Trophoblast cell (in vitro differentiated cells and primary cell): ENCODE measurements around the gene CELA2B.

Experiments
- DNase-seq, 2 donors: peaks; one replicate each; pipeline ENCODE4 v3.0.0-alpha.2; 2016
- H2AFZ ChIP-seq: 2 replicates; pipeline ENCODE4 v1.6.1; 2013; ENCODE audit warnings: low read length, moderate library complexity, mild to moderate bottlenecking; ENCODE audit not compliant: insufficient read depth, poor library complexity
- H2AK5ac ChIP-seq: 2 replicates; pipeline ENCODE4 v1.6.1; 2013; ENCODE audit warnings: mild to moderate bottlenecking, low read length
- H2BK120ac ChIP-seq: 2 replicates; pipeline ENCODE4 v1.6.1; 2013; ENCODE audit warnings: low read length, mild to moderate bottlenecking, moderate library complexity; ENCODE audit not compliant: insufficient read depth, poor library complexity
- H2BK12ac ChIP-seq: 2 replicates; pipeline ENCODE4 v1.6.1; 2013; ENCODE audit warnings: mild to moderate bottlenecking, low read length, moderate library complexity
- H2BK5ac ChIP-seq: 2 replicates; pipeline ENCODE4 v1.6.1; 2013; ENCODE audit warnings: low read length, low read depth, moderate library complexity, mild to moderate bottlenecking; ENCODE audit not compliant: poor library complexity
- H3K14ac ChIP-seq: 2 replicates; pipeline ENCODE4 v1.6.1; 2013; ENCODE audit warnings: mild to moderate bottlenecking, low read length
- H3K18ac ChIP-seq: 2 replicates; pipeline ENCODE4 v1.6.1; 2013; ENCODE audit warnings: mild to moderate bottlenecking, low read length
- H3K23ac ChIP-seq: 2 replicates; pipeline ENCODE4 v1.6.1; 2013; ENCODE audit warnings: low read length
- H3K27ac ChIP-seq: 2 replicates; pipeline ENCODE4 v1.5.1; 2013; ENCODE audit warnings: low read depth, mild to moderate bottlenecking, inconsistent platforms, low read length, moderate library complexity
- H3K27me3 ChIP-seq: 2 replicates; pipeline ENCODE4 v1.6.1; 2013; ENCODE audit warnings: inconsistent platforms, mild to moderate bottlenecking, low read length, moderate library complexity; ENCODE audit not compliant: insufficient read depth
- H3K36me3 ChIP-seq, 2 experiments: 1 replicate in 1 of 2; 2 replicates in 1 of 2; pipeline ENCODE4 v1.6.1; 2013; ENCODE audit warnings: low read length in 2 of 2, mild to moderate bottlenecking in 2 of 2, moderate library complexity in 1 of 2; ENCODE audit not compliant: insufficient read depth in 2 of 2, control insufficient read depth in 1 of 2
- H3K4ac ChIP-seq: 2 replicates; pipeline ENCODE4 v1.6.1; 2013; ENCODE audit warnings: low read depth, mild to moderate bottlenecking, low read length, moderate library complexity
- H3K4me1 ChIP-seq, 2 experiments: 1 replicate in 1 of 2; 2 replicates in 1 of 2; pipeline ENCODE4 v1.6.1; 2013; ENCODE audit warnings: low read length in 2 of 2, mild to moderate bottlenecking in 2 of 2, moderate library complexity in 1 of 2; ENCODE audit not compliant: insufficient read depth in 2 of 2, control insufficient read depth in 1 of 2
- H3K4me2 ChIP-seq: 2 replicates; pipeline ENCODE4 v1.6.1; 2013; ENCODE audit warnings: inconsistent platforms, mild to moderate bottlenecking, low read length, moderate library complexity
- H3K4me3 ChIP-seq: 2 replicates; pipeline ENCODE4 v1.5.1; 2013; ENCODE audit warnings: mild to moderate bottlenecking, low read depth, low read length, inconsistent platforms
- H3K79me1 ChIP-seq: one replicate; pipeline ENCODE4 v1.6.1; 2013; ENCODE audit warnings: low read length
- H3K79me2 ChIP-seq: 2 replicates; pipeline ENCODE4 v1.6.1; 2013; ENCODE audit warnings: low read length, mild to moderate bottlenecking; ENCODE audit not compliant: control insufficient read depth, insufficient read depth, poor library complexity
- H3K9ac ChIP-seq: 2 replicates; pipeline ENCODE4 v1.6.1; 2013; ENCODE audit warnings: mild to moderate bottlenecking, low read length
- H3K9me3 ChIP-seq: 2 replicates; pipeline ENCODE4 v1.6.1; 2013; ENCODE audit warnings: low read depth, mild to moderate bottlenecking, control low read depth, inconsistent platforms, low read length; ENCODE audit not compliant: insufficient read depth
- H4K12ac ChIP-seq: 2 replicates; pipeline ENCODE4 v1.6.1; 2013; ENCODE audit warnings: low read depth, mild to moderate bottlenecking, low read length, moderate library complexity
- H4K8ac ChIP-seq: 2 replicates; pipeline ENCODE4 v1.6.1; 2013; ENCODE audit warnings: low read depth, mild to moderate bottlenecking, low read length, moderate library complexity
- H4K91ac ChIP-seq: one replicate; pipeline ENCODE4 v1.6.1; 2013; ENCODE audit warnings: low read depth, mild to moderate bottlenecking, low read length, moderate library complexity
- WGBS: extraction: QIAGEN DNeasy Blood & Tissue Kit; methylation state at CpG from one replicate; pipeline ENCODE4 v1.1.7; 2013; ENCODE audit warnings: missing lambda C conversion rate; ENCODE audit not compliant: insufficient read length, insufficient coverage; ENCODE audit errors: extremely low coverage; 5-methylcytosine and 5-hydroxymethylcytosine counted together

Gene CELA2B

DNA sequence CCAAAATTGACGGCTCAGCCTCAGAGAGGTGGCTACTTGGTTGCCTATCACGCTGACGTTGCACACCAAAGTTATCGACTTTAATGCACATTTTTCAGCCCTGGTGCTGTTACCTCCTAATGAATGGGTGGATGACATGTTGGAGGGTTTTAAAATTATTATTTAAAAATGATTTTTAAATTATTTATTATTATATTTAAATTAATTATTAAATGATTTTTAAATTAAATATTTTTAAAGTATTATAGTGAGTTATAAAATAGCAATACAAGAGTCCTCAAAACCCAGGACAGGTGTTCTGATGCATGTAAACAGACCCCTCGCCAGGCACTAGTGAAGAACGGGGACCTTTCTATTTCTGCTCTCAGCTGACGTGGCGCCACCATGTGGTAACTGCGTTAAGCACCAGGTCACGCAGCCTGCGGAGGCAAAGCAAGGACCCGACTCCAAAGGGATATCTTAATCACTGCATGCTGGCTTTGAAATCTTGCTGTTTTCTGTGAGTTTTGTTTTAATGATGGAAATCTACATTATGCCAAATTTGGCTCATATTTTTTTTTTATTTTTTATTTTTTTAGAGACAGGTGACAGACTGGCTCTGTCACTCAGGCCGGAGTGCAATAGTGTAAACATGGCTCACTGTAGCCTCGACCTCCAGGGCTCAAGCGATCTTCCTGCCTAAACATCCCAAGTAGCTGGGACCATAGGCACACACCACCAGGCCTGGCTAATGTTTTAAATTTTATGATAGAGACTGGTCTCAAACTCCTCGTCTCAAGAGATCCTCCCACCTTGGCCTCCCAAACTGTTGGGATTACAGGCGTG, 25.5 kb downstream of the CELA2B start:
- H3K27me3 ChIP-seq: no peaks in the 10 kb centered on the region
- no peak overlapping the region for H2BK12ac ChIP-seq
- H3K79me1 ChIP-seq: no peaks in the 10 kb centered on the region
- no peak overlapping the region for H4K8ac ChIP-seq
- peak; percentile 65 to 81 for DNase-seq
- H3K23ac ChIP-seq: no peak overlapping the region
- no peak overlapping the region for H3K27ac ChIP-seq
- H4K12ac ChIP-seq: no peak overlapping the region
- H4K91ac ChIP-seq: no peak overlapping the region
- H3K9ac ChIP-seq: no peak overlapping the region
- H3K36me3 ChIP-seq: peaks cover 4 to 5% of the 10 kb centered on the region in 2 experiments
- H3K18ac ChIP-seq: no peak overlapping the region
- H3K9me3 ChIP-seq: no peaks in the 10 kb centered on the region
- WGBS: no CpG with 5 or more reads among the region's 17 CpGs
- H2AFZ ChIP-seq: no peak overlapping the region
- no peak overlapping the region for H2BK120ac ChIP-seq
- no peak overlapping the region for H3K14ac ChIP-seq
- no peak overlapping the region for H2BK5ac ChIP-seq
- H3K4me1 ChIP-seq: peaks cover 7 to 14% of the 10 kb centered on the region in 2 experiments
- H3K4me3 ChIP-seq: no peak overlapping the region
- no peak overlapping the region for H3K4me2 ChIP-seq
- no peaks in the 10 kb centered on the region for H3K79me2 ChIP-seq
- H2AK5ac ChIP-seq: no peak overlapping the region
- H3K4ac ChIP-seq: no peak overlapping the region

DNA sequence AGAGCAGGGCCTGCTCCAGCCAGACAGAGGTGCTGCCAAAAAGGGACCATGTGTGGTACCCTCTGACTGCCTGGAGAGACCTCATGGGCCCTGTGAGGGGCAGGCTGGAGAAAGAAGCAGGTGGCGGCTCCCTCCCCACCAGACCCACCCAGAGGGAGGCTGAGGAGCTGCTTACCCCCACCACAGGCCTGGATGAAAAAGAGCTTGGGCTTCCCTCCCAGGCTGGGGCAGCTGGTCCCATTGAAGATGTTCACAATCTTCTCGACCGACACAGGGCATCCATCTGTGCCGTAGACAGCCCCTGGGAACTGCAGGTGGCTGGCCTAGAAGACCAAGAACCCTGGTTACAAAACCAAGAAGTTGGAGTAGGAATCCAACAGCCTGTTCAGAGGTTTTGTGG, 28.5 kb downstream of the CELA2B start:
- no peak overlapping the region for H4K12ac ChIP-seq
- H3K4me1 ChIP-seq: peaks cover 7 to 16% of the 10 kb centered on the region in 2 experiments
- H3K4ac ChIP-seq: no peak overlapping the region
- no peaks in the 10 kb centered on the region for H3K79me2 ChIP-seq
- H2BK12ac ChIP-seq: no peak overlapping the region
- peaks cover 2% of the 10 kb centered on the region for H3K9me3 ChIP-seq
- H3K4me2 ChIP-seq: no peak overlapping the region
- H2BK120ac ChIP-seq: no peak overlapping the region
- peaks cover 4 to 5% of the 10 kb centered on the region in 2 experiments for H3K36me3 ChIP-seq
- no peak overlapping the region for H2BK5ac ChIP-seq
- no peak overlapping the region for H2AFZ ChIP-seq
- H3K18ac ChIP-seq: no peak overlapping the region
- H3K23ac ChIP-seq: no peak overlapping the region
- H3K27me3 ChIP-seq: no peaks in the 10 kb centered on the region
- no peak overlapping the region for H4K91ac ChIP-seq
- H2AK5ac ChIP-seq: no peak overlapping the region
- WGBS: no CpG with 5 or more reads among the region's 4 CpGs
- H3K4me3 ChIP-seq: no peak overlapping the region
- H3K9ac ChIP-seq: no peak overlapping the region
- no peak overlapping the region for H3K14ac ChIP-seq
- no peak overlapping the region for H4K8ac ChIP-seq
- no peak overlapping the region for H3K27ac ChIP-seq
- H3K79me1 ChIP-seq: no peaks in the 10 kb centered on the region
- no peak for DNase-seq

DNA sequence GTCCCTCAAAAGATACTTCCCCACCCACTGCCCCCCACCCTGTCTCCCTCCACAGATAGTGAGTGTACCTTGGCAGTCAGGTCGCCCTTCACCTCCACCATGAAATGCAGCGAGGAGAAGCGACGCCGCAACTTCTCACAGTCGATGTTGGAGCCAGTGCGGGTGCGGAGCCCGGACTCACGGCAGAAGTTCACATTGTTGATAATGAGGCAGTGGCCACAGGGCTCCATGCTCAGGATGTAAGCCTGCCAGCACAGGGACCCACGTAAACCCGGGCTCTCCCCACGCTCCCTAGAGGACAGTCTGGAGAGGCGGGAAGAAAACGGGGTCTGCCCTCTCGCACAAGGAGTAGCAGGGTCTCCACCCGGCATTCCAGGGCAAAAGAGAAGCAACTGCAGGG, 30.9 kb downstream of the CELA2B start:
- Histone ChIP-seq H3K27ac (no peak overlapping the region), H4K12ac (no peak overlapping the region), H3K79me1 (no peaks in the 10 kb centered on the region), H3K27me3 (no peaks in the 10 kb centered on the region), H2AFZ (no peak overlapping the region), H3K23ac (no peak overlapping the region), H4K8ac (no peak overlapping the region), H3K36me3 (peaks cover 4 to 5% of the 10 kb centered on the region in 2 experiments), H2BK120ac (no peak overlapping the region), H3K9ac (no peak overlapping the region), H2AK5ac (no peak overlapping the region), H4K91ac (no peak overlapping the region), H3K18ac (no peak overlapping the region), H2BK5ac (no peak overlapping the region), H3K4me1 (peaks cover 0 to 6% of the 10 kb centered on the region in 2 experiments), H2BK12ac (no peak overlapping the region), H3K9me3 (peaks cover 2% of the 10 kb centered on the region), H3K4me3 (no peak overlapping the region), H3K4ac (no peak overlapping the region), H3K79me2 (no peaks in the 10 kb centered on the region), H3K14ac (no peak overlapping the region), H3K4me2 (no peak overlapping the region)
- WGBS: no CpG with 5 or more reads among the region's 17 CpGs
- DNase-seq: no peak

DNA sequence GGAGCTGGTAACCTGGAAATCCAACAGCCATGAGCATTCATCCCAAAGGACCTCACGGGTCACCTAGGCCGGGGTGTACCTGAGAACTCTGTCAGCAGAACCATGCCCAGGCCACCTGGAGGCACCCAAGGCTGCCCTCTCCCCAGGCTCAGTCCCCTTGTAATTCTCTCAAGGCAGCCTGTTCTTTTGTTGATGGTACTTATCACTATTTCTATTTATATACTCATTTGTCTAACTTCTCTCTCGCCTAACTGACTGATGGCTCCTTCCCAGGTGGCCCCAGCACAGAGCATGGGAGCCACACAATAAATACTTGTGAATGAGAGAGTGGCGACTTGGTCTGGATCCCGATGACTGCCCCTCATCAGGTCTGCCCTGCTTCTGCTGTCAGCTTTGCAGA, 31.4 kb downstream of the CELA2B start:
- Histone ChIP-seq H3K4me2 (no peak overlapping the region), H3K36me3 (peaks cover 4 to 7% of the 10 kb centered on the region in 2 experiments), H3K4me1 (peaks cover 0 to 6% of the 10 kb centered on the region in 2 experiments), H4K12ac (no peak overlapping the region), H4K8ac (no peak overlapping the region), H2AK5ac (no peak overlapping the region), H2BK120ac (no peak overlapping the region), H3K4me3 (no peak overlapping the region), H4K91ac (no peak overlapping the region), H3K23ac (no peak overlapping the region), H3K79me1 (no peaks in the 10 kb centered on the region), H3K18ac (no peak overlapping the region), H3K14ac (no peak overlapping the region), H2AFZ (no peak overlapping the region), H2BK12ac (no peak overlapping the region), H3K9me3 (peaks cover 2% of the 10 kb centered on the region), H3K27ac (no peak overlapping the region), H3K27me3 (no peaks in the 10 kb centered on the region), H2BK5ac (no peak overlapping the region), H3K4ac (no peak overlapping the region), H3K79me2 (no peaks in the 10 kb centered on the region), H3K9ac (no peak overlapping the region)
- WGBS: no CpG with 5 or more reads among the region's 5 CpGs
- no peak for DNase-seq
